Mesodermal cell (in vitro differentiated cells): Measurements from ENCODE around the gene TMEM61.
"Not testable (repeated sequence)": the region's sequence is repeated elsewhere in the genome, so short reads cannot be mapped to it uniquely, and the experiment has no call there.

Experiments
- H3K27ac ChIP-seq: 2 replicates; pipeline ENCODE4 v1.7.0; 2013; ENCODE audit warnings: mild to moderate bottlenecking, low read depth, low read length, moderate library complexity; ENCODE audit not compliant: severe bottlenecking
- H3K36me3 ChIP-seq: 2 replicates; pipeline ENCODE4 v1.7.1; 2013; ENCODE audit warnings: mild to moderate bottlenecking, low read length, moderate library complexity; ENCODE audit not compliant: control insufficient read depth, insufficient read depth
- H3K4me1 ChIP-seq: one replicate; pipeline ENCODE4 v1.7.1; 2013; ENCODE audit warnings: mild to moderate bottlenecking, low read length; ENCODE audit not compliant: insufficient read depth, control insufficient read depth, poor library complexity, severe bottlenecking
- H3K4me3 ChIP-seq: 2 replicates; pipeline ENCODE4 v1.7.0; 2013; ENCODE audit warnings: low read length, control low read depth, mild to moderate bottlenecking; ENCODE audit not compliant: insufficient read depth, poor library complexity, severe bottlenecking; ENCODE audit errors: extremely low read depth
- H3K9me3 ChIP-seq: 2 replicates; pipeline ENCODE4 v1.7.1; 2013; ENCODE audit warnings: mild to moderate bottlenecking, low read length, moderate library complexity; ENCODE audit not compliant: control insufficient read depth
- WGBS, 2 experiments: methylation state at CpG; one replicate each; pipeline ENCODE4 v1.1.5; 2013; ENCODE audit warnings: missing lambda C conversion rate in 2 of 2; ENCODE audit not compliant: insufficient coverage in 2 of 2; 5-methylcytosine and 5-hydroxymethylcytosine counted together

The TMEM61 gene

GRCh38 chr1:54962612-54963395 is 17.6 kb upstream of the TMEM61 start:
- Histone ChIP-seq H3K36me3 (no peaks in the 10 kb centered on the region), H3K4me3 (no peak overlapping the region), H3K9me3 (peaks cover 17% of the 10 kb centered on the region), H3K4me1 (peaks cover 9% of the 10 kb centered on the region), H3K27ac (no peak overlapping the region)
- 49 to 76% methylated on average over 2 of the region's 4 CpGs for whole genome bisulfite sequencing, 2 experiments

- not testable (repeated sequence) for H3K36me3 ChIP-seq, H3K4me3 ChIP-seq, H3K9me3 ChIP-seq, H3K27ac ChIP-seq, H3K4me1 ChIP-seq
- WGBS, 2 experiments = 89 to 91% methylated on average over 4 to 5 of the region's 5 CpGs
Observed at GRCh38 chr1:54963829-54964228, 16.6 kb upstream of the TMEM61 start.

GRCh38 chr1:54965624-54966340 is 14.6 kb upstream of the TMEM61 start:
- H3K4me3 ChIP-seq = no peak overlapping the region
- peaks cover 9% of the 10 kb centered on the region for H3K4me1 ChIP-seq
- H3K9me3 ChIP-seq = no peaks in the 10 kb centered on the region
- 88 to 94% methylated on average over 6 to 7 of the region's 7 CpGs for WGBS, 2 experiments
- no peak overlapping the region for H3K27ac ChIP-seq
- H3K36me3 ChIP-seq = no peaks in the 10 kb centered on the region

DNA sequence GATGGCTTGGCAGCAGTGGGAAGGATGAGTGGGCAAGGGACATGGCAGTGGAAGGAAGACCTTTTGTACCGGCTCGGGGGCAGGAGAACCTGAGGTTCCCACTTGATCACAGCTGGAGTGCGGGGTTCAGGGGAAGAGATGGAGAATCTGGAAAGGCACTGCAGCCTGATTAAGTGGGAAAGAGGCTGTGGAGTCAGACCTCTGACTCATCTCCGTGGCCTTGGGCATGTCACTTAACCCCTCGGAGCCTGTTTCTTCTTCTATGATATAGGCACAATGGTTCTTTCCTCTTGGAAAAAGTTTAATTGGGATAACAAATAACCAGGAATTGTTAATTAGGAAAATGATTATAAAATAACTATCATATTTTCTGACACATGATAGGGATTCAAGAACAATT is 13.1 kb upstream of the TMEM61 start:
- Histone ChIP-seq H3K4me1 (peaks cover 9% of the 10 kb centered on the region), H3K36me3 (no peaks in the 10 kb centered on the region), H3K27ac (no peak overlapping the region), H3K9me3 (no peaks in the 10 kb centered on the region), H3K4me3 (no peak overlapping the region)
- 81 to 83% methylated on average over 3 to 5 of the region's 5 CpGs for WGBS, 2 experiments

DNA sequence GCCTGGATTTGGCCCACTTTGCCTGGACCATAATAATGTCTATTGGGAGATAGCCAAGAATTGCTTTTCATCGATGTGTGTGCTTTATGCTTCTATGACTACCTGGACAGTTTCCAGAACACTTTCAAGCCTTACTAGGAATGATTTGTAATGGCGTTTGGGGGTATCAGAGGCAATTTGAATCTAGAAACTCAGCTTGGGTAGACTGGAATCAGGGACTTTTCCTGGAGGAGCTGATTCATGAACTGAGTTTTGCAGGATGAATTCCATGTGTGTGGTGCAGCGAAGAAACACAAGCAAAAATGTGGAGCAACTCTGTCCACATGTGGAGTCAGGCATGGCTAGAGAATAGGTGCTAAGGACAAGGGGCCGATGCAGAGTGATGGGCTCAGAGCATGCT is 11.9 kb upstream of the TMEM61 start:
- Histone ChIP-seq H3K36me3 (no peaks in the 10 kb centered on the region), H3K27ac (no peak overlapping the region)
- WGBS, 2 experiments = 47 to 65% methylated on average over 2 to 3 of the region's 4 CpGs

DNA sequence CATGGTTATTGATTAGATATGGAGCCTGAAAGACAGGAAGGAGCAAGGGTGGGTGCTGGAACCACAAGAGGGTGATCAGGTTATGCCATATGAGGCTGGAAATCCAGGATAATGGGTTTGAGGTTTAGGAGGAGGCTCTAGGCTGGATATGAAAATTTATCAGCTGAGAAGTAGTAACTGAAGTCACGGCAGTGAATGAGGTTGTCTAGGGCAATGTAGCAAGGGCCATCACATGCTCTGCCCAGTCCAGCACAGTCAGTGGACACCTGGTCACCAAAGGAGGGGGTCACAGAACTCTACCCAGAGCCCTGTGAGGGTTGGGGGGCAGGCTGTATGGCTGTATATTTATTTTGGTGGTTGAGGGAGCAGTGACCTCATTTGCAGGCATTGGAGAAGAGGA is 10.5 kb upstream of the TMEM61 start:
- H3K27ac ChIP-seq = no peak overlapping the region
- WGBS, 2 experiments = 100% methylated on average over 1 of the region's 1 CpG
- H3K4me3 ChIP-seq = no peak overlapping the region
- peaks cover 16% of the 10 kb centered on the region for H3K4me1 ChIP-seq
- H3K9me3 ChIP-seq = no peaks in the 10 kb centered on the region
- no peaks in the 10 kb centered on the region for H3K36me3 ChIP-seq

More for the DNA sequence above, 11.9 kb upstream of the TMEM61 start:
- H3K4me3 ChIP-seq = no peak overlapping the region
- H3K9me3 ChIP-seq = no peaks in the 10 kb centered on the region
- H3K4me1 ChIP-seq = peaks cover 15% of the 10 kb centered on the region

GRCh38 chr1:54970901-54971300 is 9.5 kb upstream of the TMEM61 start:
- Histone ChIP-seq H3K4me3 (no peak overlapping the region), H3K36me3 (no peaks in the 10 kb centered on the region), H3K9me3 (no peaks in the 10 kb centered on the region), H3K4me1 (peaks cover 16% of the 10 kb centered on the region), H3K27ac (no peak overlapping the region)
- 100% methylated on average over 2 of the region's 5 CpGs for WGBS, 2 experiments

DNA sequence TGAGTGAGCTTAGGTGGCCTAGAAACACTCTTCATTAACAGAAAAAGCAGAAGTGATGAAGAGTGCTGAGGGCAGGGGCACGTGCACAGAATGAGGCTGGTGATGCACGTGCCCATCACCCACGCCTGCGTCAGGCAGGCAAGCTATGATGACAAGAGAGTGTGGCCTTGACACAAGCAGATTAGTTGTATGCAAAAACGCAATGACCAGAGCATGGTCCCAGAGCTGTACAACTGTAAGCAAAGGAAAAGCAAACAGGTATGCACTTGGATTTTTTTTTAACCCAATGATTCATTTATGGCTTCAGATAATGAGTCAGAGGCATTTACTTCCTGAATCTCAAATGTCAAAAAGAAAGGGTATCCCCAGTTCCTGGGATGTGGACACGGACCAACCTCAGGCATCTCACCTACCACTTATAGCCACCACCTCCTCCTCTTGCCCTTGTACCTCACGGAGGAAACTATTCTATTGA is 9.1 kb upstream of the TMEM61 start:
- Histone ChIP-seq H3K4me3 (no peak overlapping the region), H3K9me3 (no peaks in the 10 kb centered on the region), H3K36me3 (no peaks in the 10 kb centered on the region), H3K4me1 (peaks cover 16% of the 10 kb centered on the region), H3K27ac (no peak overlapping the region)
- 89 to 93% methylated on average over 5 of the region's 7 CpGs for WGBS, 2 experiments

DNA sequence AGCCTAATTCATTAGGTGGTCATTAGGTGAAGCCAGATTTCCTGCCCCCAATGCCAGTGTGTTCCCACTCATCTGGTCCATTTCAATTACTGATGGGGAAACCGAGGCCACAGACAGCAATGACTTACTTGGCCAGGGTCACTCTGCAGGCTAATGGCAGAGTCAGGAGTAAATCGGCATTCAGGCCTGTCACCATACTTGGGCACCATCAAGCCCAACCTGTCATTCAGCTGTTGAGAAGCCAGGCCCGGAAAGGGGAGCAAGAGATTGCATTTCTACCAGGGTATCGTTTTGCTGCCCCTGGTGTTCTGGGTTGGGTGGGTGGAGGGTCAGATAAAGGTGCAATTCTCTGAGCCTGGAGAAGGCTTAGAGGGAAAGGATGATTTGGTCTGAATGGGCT is 8.0 kb upstream of the TMEM61 start:
- 94% methylated on average over 2 to 4 of the region's 4 CpGs for WGBS, 2 experiments
- Histone ChIP-seq H3K9me3 (no peaks in the 10 kb centered on the region), H3K27ac (no peak overlapping the region), H3K4me1 (peaks cover 7% of the 10 kb centered on the region), H3K36me3 (no peaks in the 10 kb centered on the region), H3K4me3 (no peak overlapping the region)

GRCh38 chr1:54973205-54973921 is 7.1 kb upstream of the TMEM61 start:
- Histone ChIP-seq H3K27ac (peak overlapping the region; percentile 33), H3K4me3 (no peak overlapping the region), H3K4me1 (peaks cover 7% of the 10 kb centered on the region), H3K36me3 (no peaks in the 10 kb centered on the region), H3K9me3 (no peaks in the 10 kb centered on the region)
- 31 to 38% methylated on average over 4 to 5 of the region's 5 CpGs for WGBS, 2 experiments
